ENCODE measurements around the gene ARSK.
"Not testable (repeated sequence)": the region's sequence is repeated elsewhere in the genome, so short reads cannot be mapped to it uniquely, and the experiment has no call there.

Gene ARSK

DNA sequence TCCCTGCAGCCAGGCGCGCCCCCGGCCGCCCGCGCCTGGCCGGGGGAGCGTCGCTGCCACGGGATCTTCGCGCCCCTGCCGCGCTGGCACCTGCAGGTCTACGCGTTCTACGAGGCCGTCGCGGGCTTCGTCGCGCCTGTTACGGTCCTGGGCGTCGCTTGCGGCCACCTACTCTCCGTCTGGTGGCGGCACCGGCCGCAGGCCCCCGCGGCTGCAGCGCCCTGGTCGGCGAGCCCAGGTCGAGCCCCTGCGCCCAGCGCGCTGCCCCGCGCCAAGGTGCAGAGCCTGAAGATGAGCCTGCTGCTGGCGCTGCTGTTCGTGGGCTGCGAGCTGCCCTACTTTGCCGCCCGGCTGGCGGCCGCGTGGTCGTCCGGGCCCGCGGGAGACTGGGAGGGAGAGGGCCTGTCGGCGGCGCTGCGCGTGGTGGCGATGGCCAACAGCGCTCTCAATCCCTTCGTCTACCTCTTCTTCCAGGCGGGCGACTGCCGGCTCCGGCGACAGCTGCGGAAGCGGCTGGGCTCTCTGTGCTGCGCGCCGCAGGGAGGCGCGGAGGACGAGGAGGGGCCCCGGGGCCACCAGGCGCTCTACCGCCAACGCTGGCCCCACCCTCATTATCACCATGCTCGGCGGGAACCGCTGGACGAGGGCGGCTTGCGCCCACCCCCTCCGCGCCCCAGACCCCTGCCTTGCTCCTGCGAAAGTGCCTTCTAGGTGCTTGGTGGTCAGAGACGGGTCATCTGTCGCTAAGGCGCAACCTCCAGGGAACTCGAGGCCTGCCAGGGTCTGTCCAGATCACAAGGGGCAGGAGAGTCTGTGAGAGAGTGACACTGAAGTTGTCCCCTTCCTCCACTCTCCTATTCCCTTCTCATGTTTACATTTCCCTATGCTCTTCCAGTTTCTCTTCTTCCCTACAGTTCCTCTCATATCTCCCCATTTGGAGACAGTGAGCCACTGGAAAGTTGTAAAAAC, 66.3 kb downstream of the ARSK start:
- peak in 14 of 58 donors; percentile 1 to 42 (median 15) for DNase-seq

DNA sequence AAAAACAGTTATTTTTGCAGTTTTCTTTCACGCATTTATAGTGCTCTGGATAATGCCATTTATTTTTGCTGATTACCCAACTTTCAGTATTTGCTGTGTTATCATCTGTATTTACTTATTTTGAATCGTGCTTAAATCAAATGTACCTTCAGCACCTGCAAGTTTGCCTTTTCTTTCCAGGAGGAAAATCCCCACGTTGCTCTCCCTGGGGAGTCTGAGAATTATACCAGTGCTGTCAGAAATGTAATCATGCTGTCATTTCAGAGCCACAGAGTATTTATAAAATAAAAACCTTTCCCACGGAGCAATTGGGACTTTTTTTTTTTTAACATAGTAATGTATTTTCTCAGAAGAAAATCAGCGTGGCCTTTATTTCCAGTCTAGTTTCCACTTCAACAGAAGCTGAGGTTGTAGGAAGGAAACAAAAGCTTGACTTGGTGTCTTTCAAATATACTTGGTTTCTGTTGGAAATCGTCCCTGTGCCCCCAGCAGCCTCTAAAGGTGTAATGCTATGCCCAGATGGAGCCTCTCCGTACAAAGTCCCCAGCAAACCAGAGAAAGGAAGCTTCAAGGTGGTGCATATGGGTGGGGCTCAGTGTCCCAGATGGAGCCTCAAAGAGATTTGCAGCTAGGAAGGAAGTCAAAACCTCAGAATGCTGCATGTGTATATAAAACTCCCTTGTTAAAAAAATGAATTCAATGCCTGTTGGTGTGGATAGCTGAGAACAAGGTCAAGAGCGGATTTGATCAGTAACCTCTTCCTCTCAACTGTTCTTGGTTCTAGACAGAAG, 67.1 kb downstream of the ARSK start:
- no peak for DNase-seq

DNA sequence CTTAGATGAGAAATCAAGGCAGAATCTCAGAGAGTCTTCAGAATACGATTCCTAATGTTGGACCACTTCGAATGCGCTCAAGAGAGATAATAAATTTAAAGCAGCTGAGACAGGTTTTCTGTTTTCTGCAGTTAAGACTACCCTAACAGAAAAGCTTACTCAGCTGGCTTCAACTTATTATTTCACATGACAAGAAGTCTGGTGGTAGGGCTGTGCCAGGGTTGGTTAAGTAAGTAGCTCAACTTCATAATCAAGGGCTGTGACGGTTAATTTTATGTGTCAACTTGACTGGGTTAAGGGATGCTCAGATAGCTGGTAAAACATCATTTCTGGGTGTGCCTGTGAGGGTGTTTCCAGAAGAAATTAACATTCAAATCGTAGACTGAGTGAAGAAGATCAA, 68.8 kb downstream of the ARSK start:
- no peak for DNase-seq

DNA sequence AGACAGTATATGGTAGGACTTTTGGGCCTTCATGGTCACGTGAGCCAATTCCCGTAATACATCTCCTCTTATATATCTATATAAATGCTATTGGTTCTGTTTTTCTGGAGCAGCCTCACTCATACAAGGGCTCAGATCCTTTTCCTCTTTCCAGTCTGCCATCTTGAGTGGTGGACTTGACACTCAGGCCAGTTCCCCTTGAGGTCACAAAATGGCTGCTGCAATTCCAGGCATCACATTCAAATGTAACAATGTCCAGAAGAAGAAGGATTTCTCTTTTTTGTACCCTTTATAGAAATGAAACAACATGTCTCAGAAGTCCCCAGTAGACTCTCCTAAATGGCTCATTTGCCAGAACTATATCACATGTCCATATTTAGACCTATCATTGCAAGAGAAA, 69.5 kb downstream of the ARSK start:
- DNase-seq, result no peak

DNA sequence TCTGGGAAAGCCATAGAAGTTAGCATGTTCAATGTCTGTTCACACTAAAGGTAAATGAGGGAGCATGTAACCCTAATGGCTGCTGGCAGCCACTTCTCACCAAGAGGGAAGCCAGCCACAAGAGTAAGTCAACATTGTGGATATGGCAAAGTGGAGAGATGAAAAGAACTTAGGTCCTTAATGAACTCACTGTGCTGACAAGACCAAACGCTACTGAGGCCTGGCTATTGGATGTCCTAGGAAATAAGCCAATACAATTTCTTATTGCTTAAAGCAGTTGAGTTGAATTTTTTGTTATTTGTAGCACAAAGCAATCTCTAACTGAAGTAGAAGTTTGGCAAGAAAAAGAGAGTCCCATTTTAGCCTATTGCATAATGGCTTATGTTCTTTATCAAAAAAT, 71.8 kb downstream of the ARSK start:
- DNase-seq, result no peak

DNA sequence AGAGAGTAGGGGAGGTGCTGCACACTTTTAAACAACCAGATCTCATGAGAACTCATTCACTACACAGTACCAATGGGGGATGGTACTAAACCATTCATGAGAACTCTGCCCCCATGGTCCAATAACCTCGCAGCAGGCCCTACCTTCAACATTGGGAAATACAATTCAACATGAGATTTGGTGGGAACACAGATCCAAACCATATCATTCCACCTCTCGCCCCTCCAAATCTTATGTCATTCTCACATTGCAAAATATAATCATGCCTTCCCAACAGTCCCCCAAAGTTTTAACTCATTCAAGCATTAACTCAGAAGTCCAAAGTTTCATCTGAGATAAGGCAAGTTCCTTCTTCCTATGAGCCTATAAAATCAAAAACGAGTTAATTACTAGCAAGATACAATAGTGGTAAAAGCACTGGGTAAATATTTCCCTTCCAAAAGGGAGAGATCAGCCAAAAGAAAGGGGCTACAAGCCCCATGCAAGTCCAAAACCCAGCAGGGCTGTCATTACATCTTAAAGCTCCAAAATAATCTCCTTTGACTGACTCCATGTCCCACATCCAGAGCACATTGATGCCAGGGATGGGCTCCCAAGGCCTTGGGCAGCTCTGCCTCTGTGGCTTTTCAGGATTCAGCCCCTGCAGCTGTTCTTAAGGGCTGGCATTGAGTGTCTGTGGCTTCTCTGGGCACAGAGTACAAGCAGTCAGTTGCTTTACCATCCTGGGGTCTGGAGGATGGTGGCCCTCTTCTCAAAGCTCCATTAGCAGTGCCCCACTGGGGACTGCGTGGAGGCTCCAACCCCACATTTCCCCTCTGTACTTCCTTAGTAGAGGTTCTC, 73.3 kb downstream of the ARSK start:
- DNase-seq, result no peak

DNA sequence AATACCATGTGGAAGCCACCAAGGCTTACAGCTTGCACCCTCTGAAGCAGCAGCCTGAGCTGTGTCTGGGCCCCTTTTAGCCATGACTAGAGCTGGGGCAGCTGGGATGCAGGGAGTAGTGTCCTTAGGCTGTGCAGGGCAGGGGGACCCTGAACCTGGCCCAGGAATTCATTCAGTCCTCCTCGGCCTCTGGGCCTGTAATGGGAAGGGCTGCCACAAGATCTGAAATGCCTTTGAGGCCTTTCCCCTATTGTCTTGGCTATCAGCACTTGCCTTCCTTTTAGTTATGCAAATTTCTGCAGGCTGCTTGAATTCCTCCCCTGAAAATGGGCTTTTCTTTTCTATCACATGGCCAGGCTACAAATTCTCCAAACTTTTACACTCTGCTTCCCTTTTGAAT, 74.0 kb downstream of the ARSK start:
- no peak for DNase-seq

DNA sequence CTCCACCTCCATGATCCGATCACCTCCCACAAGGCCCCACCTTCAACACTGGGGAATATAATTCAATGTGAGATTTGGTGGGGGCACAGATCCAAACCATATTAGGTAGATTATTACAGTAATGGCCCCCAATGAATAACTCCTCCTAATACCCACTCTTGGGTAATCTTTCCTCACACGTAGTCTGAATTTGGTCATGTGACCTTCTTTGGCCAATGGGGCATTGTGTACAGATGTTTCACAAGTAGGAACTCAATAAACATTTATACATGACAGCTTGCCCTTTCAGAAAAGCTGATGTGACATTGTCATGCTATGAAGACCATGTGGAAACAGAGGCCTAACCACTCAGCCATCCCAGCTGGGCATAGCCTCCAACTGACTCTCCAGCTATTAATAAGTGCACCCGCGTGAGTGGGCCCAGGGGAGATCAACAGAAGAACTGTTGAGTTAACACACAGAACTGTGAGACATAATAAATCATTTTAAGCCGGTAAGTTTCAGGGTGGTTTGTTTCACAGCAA, 75.6 kb downstream of the ARSK start:
- DNase-seq, result no peak

DNA sequence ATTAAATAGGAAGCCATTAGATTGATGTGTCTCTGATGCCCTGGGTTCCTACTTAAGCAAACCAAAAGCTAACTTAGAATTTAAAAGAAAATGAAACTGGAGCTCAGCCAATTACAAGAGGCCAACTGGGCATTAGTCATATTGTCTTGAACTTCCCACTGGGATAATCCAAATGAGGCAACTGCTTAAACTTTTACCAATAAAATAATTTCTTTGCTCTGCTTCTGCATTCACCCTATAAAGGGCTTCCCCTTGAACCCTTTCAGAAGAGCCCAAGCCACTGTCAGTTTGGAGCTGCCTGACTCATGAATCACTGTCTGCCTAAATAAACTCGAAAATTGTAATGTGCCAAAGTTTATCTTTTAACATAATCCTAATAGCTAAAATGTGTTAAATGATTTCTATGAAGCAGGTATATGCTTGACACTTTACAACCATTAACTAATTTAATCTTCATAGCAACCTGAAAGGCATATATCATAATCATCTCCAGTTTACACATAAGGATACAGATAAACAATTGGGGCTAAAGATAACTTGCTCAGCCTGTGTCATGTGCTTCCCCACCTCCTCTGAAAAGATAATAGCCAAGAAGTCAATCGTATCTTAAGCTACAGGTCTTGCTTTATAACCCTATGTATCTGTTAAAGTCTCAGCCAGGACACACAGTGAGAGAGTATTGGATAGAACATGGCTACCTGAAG, 76.5 kb downstream of the ARSK start:
- DNase-seq, result no peak

DNA sequence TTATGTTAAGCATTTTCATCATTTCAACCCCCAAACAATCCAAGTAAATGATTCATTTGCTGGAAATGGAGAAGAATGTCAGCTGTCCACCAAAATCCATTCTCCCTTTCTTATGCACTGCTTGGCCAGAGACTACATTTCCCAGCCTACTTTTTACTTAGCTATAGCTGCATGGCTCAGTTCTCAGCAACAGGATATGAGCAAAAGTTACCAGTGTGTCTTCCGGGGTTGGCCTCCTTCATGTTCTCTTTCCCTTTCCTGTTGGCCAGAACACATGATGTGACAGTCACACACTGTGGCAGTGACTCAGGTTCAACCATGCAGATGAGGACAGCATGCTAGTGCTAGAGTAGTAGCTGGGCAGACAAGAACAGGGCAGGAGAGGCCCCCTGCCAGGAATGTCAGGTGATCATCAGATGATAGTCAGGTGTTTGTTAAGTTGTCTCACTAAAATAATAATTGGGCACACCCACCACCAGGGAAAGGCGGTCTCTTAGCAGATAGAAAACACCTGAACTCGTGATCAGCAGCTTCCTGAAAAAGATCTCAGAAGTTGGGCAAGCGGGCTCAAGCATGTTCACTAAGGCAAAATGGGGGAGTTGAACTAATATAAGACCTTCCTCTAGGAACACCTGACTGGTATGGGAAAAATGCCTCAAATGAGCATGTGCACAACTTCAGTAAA, 77.2 kb downstream of the ARSK start:
- DNase-seq, result no peak

DNA sequence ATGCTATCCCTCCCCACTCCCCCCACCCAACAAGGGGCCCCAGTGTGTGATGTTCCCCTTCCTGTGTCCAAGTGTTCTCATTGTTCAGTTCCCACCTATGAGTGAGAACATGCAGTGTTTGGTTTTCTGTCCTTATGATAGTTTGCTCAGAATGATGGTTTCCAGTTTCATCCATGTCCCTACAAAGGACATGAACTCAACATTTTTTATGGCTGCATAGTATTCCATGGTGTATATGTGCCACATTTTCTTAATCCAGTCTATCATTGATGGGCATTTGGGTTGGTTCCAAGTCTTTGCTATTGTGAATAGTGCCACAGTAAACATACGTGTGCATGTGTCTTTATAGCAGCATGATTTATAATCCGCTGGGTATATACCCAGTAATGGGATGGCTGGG, 78.0 kb downstream of the ARSK start:
- not testable (repeated sequence) for DNase-seq

DNA sequence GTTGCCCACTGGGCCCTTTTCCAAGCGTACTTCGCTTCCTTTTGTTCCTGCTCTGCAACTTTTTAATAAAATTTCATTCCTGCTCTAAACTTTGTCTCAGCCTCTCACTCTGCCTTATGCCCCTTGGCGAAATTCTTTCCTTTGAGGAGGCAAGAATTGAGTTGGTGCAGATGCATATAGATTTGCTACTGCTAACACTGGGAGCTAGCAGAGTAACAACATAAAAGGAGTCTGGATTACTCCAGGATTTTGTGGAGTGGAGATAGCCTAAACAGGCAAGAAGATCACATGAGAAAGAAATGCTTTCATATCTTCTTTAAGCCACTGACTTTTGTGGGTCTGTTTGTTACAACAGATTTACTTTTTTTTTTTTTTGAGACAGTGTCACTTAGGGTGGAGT, 78.8 kb downstream of the ARSK start:
- no peak for DNase-seq

DNA sequence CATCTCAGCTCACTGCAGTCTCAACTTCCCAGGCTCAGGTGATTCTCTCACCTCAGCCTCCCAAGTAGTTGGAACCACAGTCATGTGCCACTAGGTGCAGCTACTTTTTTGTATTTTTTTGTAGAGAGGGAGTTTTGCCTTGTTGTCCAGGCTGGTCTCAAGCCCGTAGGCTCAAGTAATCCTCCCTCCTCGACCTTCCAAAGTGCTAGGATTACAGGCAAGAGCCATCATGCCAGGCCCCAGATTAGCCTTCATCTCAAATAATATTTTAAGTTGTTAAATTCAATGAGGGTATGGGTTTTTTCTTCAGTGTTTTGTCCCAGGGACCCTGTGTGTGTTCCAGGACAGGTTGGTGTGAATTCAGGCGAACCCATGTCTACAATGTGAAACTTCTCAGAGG, 79.2 kb downstream of the ARSK start:
- DNase-seq, result no peak

DNA sequence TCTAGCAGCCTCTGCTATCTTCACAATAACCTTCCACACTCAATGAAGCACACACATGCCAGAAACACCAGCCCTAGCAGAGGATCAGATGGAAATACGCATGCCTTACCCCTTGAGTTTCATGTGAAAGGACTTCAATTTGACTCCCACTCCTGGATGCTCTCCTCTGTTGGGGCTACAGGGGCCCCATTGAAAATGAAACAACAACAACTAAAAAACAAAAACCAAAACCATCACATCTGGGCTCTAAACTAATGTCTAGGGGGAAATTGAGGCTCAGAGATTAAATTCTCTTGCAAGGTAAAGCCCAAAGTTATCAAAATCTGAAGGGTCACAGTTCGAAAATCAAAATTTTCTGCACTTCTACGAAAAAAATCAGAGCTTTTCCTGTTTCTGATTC, 83.7 kb downstream of the ARSK start:
- DNase-seq, result no peak

DNA sequence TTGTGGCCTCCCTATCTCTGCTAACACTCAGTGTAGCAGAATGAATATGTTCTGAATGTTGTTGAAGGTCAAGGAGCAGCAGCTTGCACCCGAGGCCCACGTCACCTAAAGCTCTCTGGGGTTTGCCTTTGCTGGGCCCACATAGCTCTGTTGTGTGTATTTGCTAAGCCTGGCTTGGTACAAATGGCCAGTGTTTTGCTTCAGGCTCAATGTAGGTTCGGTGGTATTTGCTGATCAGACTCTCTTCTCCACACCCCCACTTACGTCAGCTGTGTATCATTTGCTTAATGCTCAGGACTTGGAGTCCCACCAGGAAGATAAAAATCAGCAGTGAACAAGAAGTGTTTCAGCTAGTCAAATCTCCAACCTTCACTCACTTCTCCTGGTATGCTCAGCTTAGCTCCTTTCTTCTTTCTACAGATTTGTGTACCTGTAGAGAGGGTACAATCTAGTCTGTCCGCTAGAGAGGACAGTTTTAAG, 86.9 kb downstream of the ARSK start:
- DNase-seq, result no peak

DNA sequence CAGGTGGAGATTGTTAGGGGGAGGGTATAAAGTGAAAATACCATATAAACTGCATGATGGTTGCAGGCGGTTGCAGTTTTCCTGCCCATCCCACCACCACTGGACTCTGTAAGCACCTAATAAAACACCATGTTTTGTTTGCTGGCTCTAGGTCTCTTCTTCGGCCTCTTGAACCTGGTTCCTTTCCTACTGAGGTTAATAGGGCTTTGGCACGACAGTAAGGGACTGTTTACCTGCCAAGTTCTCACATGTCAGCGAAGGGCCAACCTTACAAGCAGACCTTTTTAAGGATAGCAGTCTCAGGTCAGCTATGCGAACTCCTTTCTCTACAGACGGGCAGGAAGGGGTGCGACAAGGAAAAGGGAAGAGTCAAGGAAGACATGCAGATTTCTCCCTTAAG, 88.3 kb downstream of the ARSK start:
- no peak for DNase-seq

DNA sequence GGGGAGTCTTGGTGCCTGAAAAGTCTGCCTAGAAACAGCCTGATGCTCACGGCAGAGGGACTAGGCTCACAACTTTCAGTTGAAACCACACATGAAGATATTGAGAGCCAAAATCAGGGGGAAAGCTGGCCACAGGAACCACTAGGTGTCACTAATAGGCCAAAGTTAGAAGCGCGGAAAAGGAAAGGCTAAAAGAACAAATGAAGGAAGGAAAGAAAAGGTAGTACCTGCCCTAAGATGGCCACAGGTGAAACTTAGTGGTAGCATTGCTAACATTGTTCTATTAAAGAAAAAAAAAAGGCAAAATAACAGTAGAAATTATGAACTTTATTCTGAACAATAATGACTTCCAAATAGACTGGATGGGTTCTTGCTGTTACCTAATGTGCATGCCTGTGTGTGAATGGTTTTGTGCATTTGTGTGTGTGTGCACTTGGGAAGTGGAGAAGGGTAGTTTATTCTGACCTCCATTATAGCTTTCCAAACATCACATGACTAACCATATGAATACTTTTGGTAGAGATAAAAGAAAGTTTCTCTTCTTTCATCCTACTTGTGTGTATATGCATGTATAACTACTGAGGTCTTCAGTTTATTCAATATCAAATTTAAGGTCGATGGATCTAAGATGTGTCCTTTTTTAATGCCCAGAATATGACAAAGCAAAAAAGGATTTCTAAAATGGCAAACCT, 89.6 kb downstream of the ARSK start:
- peak in 25 of 58 donors; percentile 3 to 54 (median 23) for DNase-seq

DNA sequence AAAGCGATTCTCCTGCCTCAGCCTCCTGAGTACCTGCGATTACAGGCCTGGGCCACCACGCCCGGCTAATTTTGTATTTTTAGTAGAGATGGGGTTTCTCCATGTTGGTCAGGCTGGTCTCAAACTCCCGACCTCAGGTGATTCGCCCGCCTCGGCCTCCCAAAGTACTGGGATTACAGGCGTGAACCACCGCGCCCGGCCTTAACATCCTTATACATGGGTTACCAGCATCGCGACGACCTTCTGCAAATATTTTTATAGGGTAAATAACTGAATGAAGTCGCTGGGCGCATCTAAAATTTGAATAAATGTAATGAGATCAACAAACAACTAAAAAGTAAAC, 91.3 kb downstream of the ARSK start:
- DNase-seq, result peak in 2 of 58 donors; percentile 28 to 43
